ENCODE measurements around the gene PPP2R5D. TPM values are rescaled to one million over a fixed set of nuclear protein-coding genes. Genes with fewer than 3 reads are reported as not detected.
"Not testable (repeated sequence)": the region's sequence is repeated elsewhere in the genome, so short reads cannot be mapped to it uniquely, and the experiment has no call there.

Gene PPP2R5D
- total RNA-seq, 4 donors from 2014 or later = 44.3 to 68.2 (median 52.6) TPM

GRCh38 chr6:42938428-42938796 is 46.0 kb upstream of the PPP2R5D start:
- no peak for TF ChIP-seq POLR2A (IDR thresholded peaks at IDR 0.05)
- TF ChIP-seq CTCF (IDR thresholded peaks at IDR 0.05 in 4 of 5, conservative IDR thresholded peaks at IDR 0.05 in 1 of 5) = no peak
- Histone ChIP-seq H3K9me3 (no peaks in the 10 kb centered on the region), H3K36me3 (peaks cover 0 to 24% of the 10 kb centered on the region in 2 donors), H3K4me1 (no peaks in the 10 kb centered on the region), H3K27me3 (no peaks in the 10 kb centered on the region), H3K27ac (no peak overlapping the region), H3K4me3 (no peak overlapping the region)
- no peak for DNase-seq
- ATAC-seq = no peak
- intact Hi-C loops (cut with DNase I; ENCODE audit: low total_unique reads) = loop anchor here (2.0 kb wide), 1 partner anchor 28 kb away; no protein-coding TSS in a partner anchor
- in situ Hi-C loops (cut with MboI; ENCODE audit: low sequenced_read_pairs in 4 of 4) = no loop called here

GRCh38 chr6:42938987-42939809 is 45.2 kb upstream of the PPP2R5D start:
- no peak overlapping the region for H3K27ac ChIP-seq
- in situ Hi-C loops (cut with MboI; ENCODE audit: low sequenced_read_pairs in 4 of 4) = no loop called here
- no peak for TF ChIP-seq CTCF (IDR thresholded peaks at IDR 0.05 in 4 of 5, conservative IDR thresholded peaks at IDR 0.05 in 1 of 5)
- TF ChIP-seq POLR2A (IDR thresholded peaks at IDR 0.05) = no peak
- H3K27me3 ChIP-seq = no peaks in the 10 kb centered on the region
- H3K4me3 ChIP-seq = no peak overlapping the region
- H3K36me3 ChIP-seq = peaks cover 0 to 21% of the 10 kb centered on the region in 2 donors
- intact Hi-C loops (cut with DNase I; ENCODE audit: low total_unique reads) = loop anchor here (2.0 kb wide), 1 partner anchor 28 kb away; no protein-coding TSS in a partner anchor
- H3K4me1 ChIP-seq = no peaks in the 10 kb centered on the region
- H3K9me3 ChIP-seq = no peaks in the 10 kb centered on the region
- DNase-seq = no peak
- ATAC-seq = no peak

- TF ChIP-seq CTCF (IDR thresholded peaks at IDR 0.05 in 4 of 5, conservative IDR thresholded peaks at IDR 0.05 in 1 of 5) = no peak
- TF ChIP-seq POLR2A (IDR thresholded peaks at IDR 0.05) = no peak
- Histone ChIP-seq H3K36me3 (peaks cover 0 to 15% of the 10 kb centered on the region in 2 donors), H3K27me3 (no peaks in the 10 kb centered on the region), H3K27ac (no peak overlapping the region), H3K9me3 (no peaks in the 10 kb centered on the region), H3K4me3 (no peak overlapping the region), H3K4me1 (no peaks in the 10 kb centered on the region)
- in situ Hi-C loops (cut with MboI; ENCODE audit: low sequenced_read_pairs in 4 of 4) (no loop called here), intact Hi-C loops (cut with DNase I; ENCODE audit: low total_unique reads) (loop anchor here (2.0 kb wide), 1 partner anchor 29 kb away; no protein-coding TSS in a partner anchor)
- ATAC-seq (no peak), DNase-seq (no peak)
These were observed 44.6 kb upstream of the PPP2R5D start for GRCh38 chr6:42939810-42940167.

- intact Hi-C loops (cut with DNase I; ENCODE audit: low total_unique reads) (no loop called here), in situ Hi-C loops (cut with MboI; ENCODE audit: low sequenced_read_pairs in 4 of 4) (no loop called here)
These were observed 43.8 kb upstream of the PPP2R5D start for GRCh38 chr6:42940493-42941045.

GRCh38 chr6:42941356-42941755 is 43.0 kb upstream of the PPP2R5D start:
- H3K4me1 ChIP-seq; DNase-seq; H3K27ac ChIP-seq; H3K4me3 ChIP-seq; in situ Hi-C loops (cut with MboI; ENCODE audit: low sequenced_read_pairs in 4 of 4); ATAC-seq; H3K36me3 ChIP-seq; intact Hi-C loops (cut with DNase I; ENCODE audit: low total_unique reads); H3K9me3 ChIP-seq; H3K27me3 ChIP-seq: not testable (repeated sequence)

More at GRCh38 chr6:42940493-42941045, 43.8 kb upstream of the PPP2R5D start:
- no peak overlapping the region for H3K27ac ChIP-seq
- no peaks in the 10 kb centered on the region for H3K4me1 ChIP-seq
- peaks cover 0 to 11% of the 10 kb centered on the region in 2 donors for H3K36me3 ChIP-seq
- no peaks in the 10 kb centered on the region for H3K9me3 ChIP-seq
- ATAC-seq = no peak
- TF ChIP-seq CTCF (IDR thresholded peaks at IDR 0.05 in 4 of 5, conservative IDR thresholded peaks at IDR 0.05 in 1 of 5) (no peak), POLR2A (IDR thresholded peaks at IDR 0.05) (no peak)
- H3K27me3 ChIP-seq = no peaks in the 10 kb centered on the region
- DNase-seq = no peak
- H3K4me3 ChIP-seq = no peak overlapping the region

Data from gastrocnemius medialis (tissue), 4 donors.